ENCODE results near the gene OSBPL3. TPM values are rescaled to one million over a fixed set of nuclear protein-coding genes. Genes with fewer than 3 reads are reported as not detected.
A peak's percentile ranks its signal among the peaks of the same experiment; 100 is the strongest.

OSBPL3 gene
- polyA plus RNA-seq, 3 donors, result 2.6 to 9.2 (median 3.7) TPM

GRCh38 chr7:24831240-24831639 lies 148.7 kb downstream of the OSBPL3 start:
- intact Hi-C loops (cut with micrococcal nuclease), result loop anchor here (10.0 kb wide), 2 partner anchors 46 to 154 kb away; partner anchors contain the start of gene OSBPL3 (in 1 of the 2)
- Histone ChIP-seq H2AFZ (ENCODE audit: insufficient read depth, low read depth, low read length, poor library complexity, severe bottlenecking) (no peak overlapping the region), H3K9me3 (replicated peaks in 1 of 2; ENCODE audit: control insufficient read depth in 1 of 2, insufficient read depth in 1 of 2, low read length in 2 of 2) (no peaks in the 10 kb centered on the region), H3K4me3 (replicated peaks in 1 of 3; ENCODE audit: low read depth in 2 of 3, low read length in 3 of 3) (peak overlapping the region in 2 of 3 experiments; percentile 23 to 65), H3K36me3 (replicated peaks in 1 of 2; ENCODE audit: control insufficient read depth in 1 of 2, insufficient read depth in 2 of 2, low read length in 2 of 2) (no peaks in the 10 kb centered on the region), H4K20me1 (ENCODE audit: insufficient read depth, low read length) (no peaks in the 10 kb centered on the region), H3K4me1 (ENCODE audit: control insufficient read depth in 1 of 2, insufficient read depth in 2 of 2, low read length in 2 of 2) (peaks cover 79 to 86% of the 10 kb centered on the region in 2 donors), H3K9ac (ENCODE audit: insufficient read depth, low read length, poor library complexity, severe bottlenecking) (peak overlapping the region; percentile 17), H3K4me2 (replicated peaks; ENCODE audit: extremely low read depth, low read length, poor library complexity, severe bottlenecking) (peak overlapping the region; percentile 69), H3K27ac (ENCODE audit: low read depth in 1 of 2, low read length in 2 of 2) (peak overlapping the region; percentile 74 to 89), H3K27me3 (ENCODE audit: control insufficient read depth in 2 of 2, insufficient read depth in 2 of 2, low read length in 2 of 2) (no peaks in the 10 kb centered on the region), H3K79me2 (ENCODE audit: insufficient read depth, low read length) (no peaks in the 10 kb centered on the region)
- H3K4me1 Mint-ChIP-seq, result peaks cover 79% of the 10 kb centered on the region
- 0% methylated on average over 2 of the region's 4 CpGs for WGBS (ENCODE audit: insufficient coverage)
- TF ChIP-seq, protein P1, sequence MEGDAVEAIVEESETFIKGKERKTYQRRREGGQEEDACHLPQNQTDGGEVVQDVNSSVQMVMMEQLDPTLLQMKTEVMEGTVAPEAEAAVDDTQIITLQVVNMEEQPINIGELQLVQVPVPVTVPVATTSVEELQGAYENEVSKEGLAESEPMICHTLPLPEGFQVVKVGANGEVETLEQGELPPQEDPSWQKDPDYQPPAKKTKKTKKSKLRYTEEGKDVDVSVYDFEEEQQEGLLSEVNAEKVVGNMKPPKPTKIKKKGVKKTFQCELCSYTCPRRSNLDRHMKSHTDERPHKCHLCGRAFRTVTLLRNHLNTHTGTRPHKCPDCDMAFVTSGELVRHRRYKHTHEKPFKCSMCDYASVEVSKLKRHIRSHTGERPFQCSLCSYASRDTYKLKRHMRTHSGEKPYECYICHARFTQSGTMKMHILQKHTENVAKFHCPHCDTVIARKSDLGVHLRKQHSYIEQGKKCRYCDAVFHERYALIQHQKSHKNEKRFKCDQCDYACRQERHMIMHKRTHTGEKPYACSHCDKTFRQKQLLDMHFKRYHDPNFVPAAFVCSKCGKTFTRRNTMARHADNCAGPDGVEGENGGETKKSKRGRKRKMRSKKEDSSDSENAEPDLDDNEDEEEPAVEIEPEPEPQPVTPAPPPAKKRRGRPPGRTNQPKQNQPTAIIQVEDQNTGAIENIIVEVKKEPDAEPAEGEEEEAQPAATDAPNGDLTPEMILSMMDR (IDR thresholded peaks at IDR 0.05), result no peak
- peaks cover 0 to 1% (median 0%) of the 10 kb centered on the region in 3 donors for H3K27me3 Mint-ChIP-seq (ENCODE audit: low read depth in 3 of 3)
- H3K27ac Mint-ChIP-seq, result peak overlapping the region; percentile 86 to 96 (median 94)
- peaks cover 6 to 14% of the 10 kb centered on the region in 2 donors for H3K36me3 Mint-ChIP-seq
- H3K9me3 Mint-ChIP-seq, result no peaks in the 10 kb centered on the region
- peak overlapping the region; percentile 34 to 58 for H3K4me3 Mint-ChIP-seq
- DNase-seq, result peak; percentile 52 to 82 (median 77)

- Histone ChIP-seq H4K20me1 (ENCODE audit: insufficient read depth, low read length) (no peaks in the 10 kb centered on the region), H3K9ac (ENCODE audit: insufficient read depth, low read length, poor library complexity, severe bottlenecking) (peak overlapping the region; percentile 17), H3K27me3 (ENCODE audit: control insufficient read depth in 2 of 2, insufficient read depth in 2 of 2, low read length in 2 of 2) (no peaks in the 10 kb centered on the region), H3K36me3 (replicated peaks in 1 of 2; ENCODE audit: control insufficient read depth in 1 of 2, insufficient read depth in 2 of 2, low read length in 2 of 2) (no peaks in the 10 kb centered on the region), H3K9me3 (replicated peaks in 1 of 2; ENCODE audit: control insufficient read depth in 1 of 2, insufficient read depth in 1 of 2, low read length in 2 of 2) (no peaks in the 10 kb centered on the region), H3K79me2 (ENCODE audit: insufficient read depth, low read length) (no peaks in the 10 kb centered on the region), H3K4me2 (replicated peaks; ENCODE audit: extremely low read depth, low read length, poor library complexity, severe bottlenecking) (peak overlapping the region; percentile 69), H3K4me1 (ENCODE audit: control insufficient read depth in 1 of 2, insufficient read depth in 2 of 2, low read length in 2 of 2) (peaks cover 79 to 86% of the 10 kb centered on the region in 2 donors), H3K27ac (ENCODE audit: low read depth in 1 of 2, low read length in 2 of 2) (peak overlapping the region in 1 of 2 donors; percentile 89), H3K4me3 (replicated peaks in 1 of 3; ENCODE audit: low read depth in 2 of 3, low read length in 3 of 3) (peak overlapping the region in 1 of 3 experiments; percentile 65), H2AFZ (ENCODE audit: insufficient read depth, low read depth, low read length, poor library complexity, severe bottlenecking) (no peak overlapping the region)
- Mint-ChIP-seq H3K27ac (peak overlapping the region; percentile 86 to 96 (median 94)), H3K9me3 (no peaks in the 10 kb centered on the region), H3K27me3 (ENCODE audit: low read depth in 3 of 3) (peaks cover 0 to 1% (median 0%) of the 10 kb centered on the region in 3 donors), H3K36me3 (peaks cover 6 to 14% of the 10 kb centered on the region in 2 donors), H3K4me1 (peaks cover 79% of the 10 kb centered on the region), H3K4me3 (no peak overlapping the region)
- no peak for DNase-seq
- TF ChIP-seq, protein P1 (IDR thresholded peaks at IDR 0.05), result no peak
- 79% methylated on average over 4 of the region's 9 CpGs for WGBS (ENCODE audit: insufficient coverage)
- intact Hi-C loops (cut with micrococcal nuclease), result loop anchor here (10.0 kb wide), 2 partner anchors 46 to 154 kb away; partner anchors contain the start of gene OSBPL3 (in 1 of the 2)
Measured at GRCh38 chr7:24830440-24831050, 149.4 kb downstream of the OSBPL3 start.
